Thoracic aorta (tissue), 2 donors: Measurements from ENCODE around the gene ARHGEF17. TPM values are rescaled to one million over a fixed set of nuclear protein-coding genes. Genes with fewer than 3 reads are reported as not detected.
A peak's percentile ranks its signal among the peaks of the same experiment; 100 is the strongest.

Experiments used
- ATAC-seq: fragments of 150-250 bp; one replicate; pipeline ENCODE4 v1.8.0; 2017; ENCODE audit warnings: low read depth; ENCODE audit not compliant: insufficient number of reproducible peaks, low FRiP score
- DNase-seq: peaks from one replicate; pipeline ENCODE4 v3.0.0-alpha.2; 2020; ENCODE audit warnings: low spot score
- H3K27ac ChIP-seq, 2 donors: fragments of 200-600 bp; sonication (generic); 1 replicate in 1 of 2; 2 replicates in 1 of 2; pipeline ENCODE4 v1.5.1; 2016; ENCODE audit warnings: mild to moderate bottlenecking in 2 of 2, moderate library complexity in 2 of 2
- H3K27me3 ChIP-seq: fragments of 200-600 bp; sonication (generic); replicated peaks from 2 replicates; pipeline ENCODE4 v1.6.0; 2016; ENCODE audit warnings: mild to moderate bottlenecking; ENCODE audit not compliant: insufficient read depth
- H3K36me3 ChIP-seq: fragments of 200-600 bp; sonication (generic); one replicate; pipeline ENCODE4 v1.5.1; 2016
- H3K4me1 ChIP-seq, 2 donors: fragments of 200-600 bp; sonication (generic); 1 replicate in 1 of 2; 2 replicates in 1 of 2; pipeline versions ENCODE4 v1.5.1 to v1.6.0; 2016; ENCODE audit warnings: low read depth in 2 of 2, mild to moderate bottlenecking in 1 of 2; ENCODE audit not compliant: control insufficient read depth in 1 of 2
- H3K4me3 ChIP-seq: fragments of 200-600 bp; sonication (generic); 2 replicates; pipeline ENCODE4 v1.5.1; 2016; ENCODE audit warnings: mild to moderate bottlenecking
- H3K9me3 ChIP-seq: fragments of 200-600 bp; sonication (generic); 2 replicates; pipeline ENCODE4 v1.5.1; 2016
- CTCF ChIP-seq: fragments of 200-600 bp; sonication (generic); IDR thresholded peaks from one replicate; pipeline ENCODE4 v1.5.1; 2019; ENCODE audit warnings: antibody characterized with exemption
- total RNA-seq, 2 donors: library from RNA; depleted of rRNA; stranded (reverse); fragments of >200 nt; gene quantifications; one replicate each; pipeline versions ENCODE4 v1.1.0 to v1.2.3, GENCODE V29; 2016

ARHGEF17 gene
- total RNA-seq, 2 donors from 2014 or later: 244 to 308 TPM

GRCh38 chr11:73331138-73331916 is 23.3 kb downstream of the ARHGEF17 start:
- TF ChIP-seq CTCF: no peak
- Histone ChIP-seq H3K4me1 (peaks cover 71 to 95% of the 10 kb centered on the region in 2 donors), H3K9me3 (no peaks in the 10 kb centered on the region), H3K27me3 (no peaks in the 10 kb centered on the region), H3K36me3 (no peaks in the 10 kb centered on the region), H3K27ac (peak overlapping the region; percentile 77 to 88), H3K4me3 (peak overlapping the region; percentile 19)
- DNase-seq: no peak
- ATAC-seq: no peak

GRCh38 chr11:73333173-73333572 is 25.1 kb downstream of the ARHGEF17 start:
- no peak for TF ChIP-seq CTCF
- H3K4me1 ChIP-seq: peaks cover 59 to 86% of the 10 kb centered on the region in 2 donors
- peak overlapping the region; percentile 77 to 88 for H3K27ac ChIP-seq

GRCh38 chr11:73333640-73334383 is 25.7 kb downstream of the ARHGEF17 start:
- TF ChIP-seq CTCF: no peak
- H3K27ac ChIP-seq: peak overlapping the region; percentile 77 to 88
- H3K36me3 ChIP-seq: no peaks in the 10 kb centered on the region
- ATAC-seq: no peak
- DNase-seq: no peak
- H3K9me3 ChIP-seq: no peaks in the 10 kb centered on the region
- H3K4me3 ChIP-seq: no peak overlapping the region
- H3K27me3 ChIP-seq: no peaks in the 10 kb centered on the region
- H3K4me1 ChIP-seq: peaks cover 54 to 86% of the 10 kb centered on the region in 2 donors

More at GRCh38 chr11:73333173-73333572, 25.1 kb downstream of the ARHGEF17 start:
- ATAC-seq (no peak), DNase-seq (no peak)
- Histone ChIP-seq H3K27me3 (no peaks in the 10 kb centered on the region), H3K36me3 (no peaks in the 10 kb centered on the region), H3K9me3 (no peaks in the 10 kb centered on the region), H3K4me3 (no peak overlapping the region)

- DNase-seq: peak; percentile 64
Observed at GRCh38 chr11:73334384-73335203, 26.5 kb downstream of the ARHGEF17 start.

More at GRCh38 chr11:73334384-73335203, 26.5 kb downstream of the ARHGEF17 start:
- Histone ChIP-seq H3K4me1 (peaks cover 52 to 90% of the 10 kb centered on the region in 2 donors), H3K27ac (peak overlapping the region; percentile 77 to 88), H3K27me3 (no peaks in the 10 kb centered on the region), H3K4me3 (peak overlapping the region; percentile 12), H3K36me3 (no peaks in the 10 kb centered on the region), H3K9me3 (no peaks in the 10 kb centered on the region)
- no peak for ATAC-seq
- TF ChIP-seq CTCF: no peak
